Measurements from ENCODE around the gene TNNI2.

- TF ChIP-seq, protein P1, sequence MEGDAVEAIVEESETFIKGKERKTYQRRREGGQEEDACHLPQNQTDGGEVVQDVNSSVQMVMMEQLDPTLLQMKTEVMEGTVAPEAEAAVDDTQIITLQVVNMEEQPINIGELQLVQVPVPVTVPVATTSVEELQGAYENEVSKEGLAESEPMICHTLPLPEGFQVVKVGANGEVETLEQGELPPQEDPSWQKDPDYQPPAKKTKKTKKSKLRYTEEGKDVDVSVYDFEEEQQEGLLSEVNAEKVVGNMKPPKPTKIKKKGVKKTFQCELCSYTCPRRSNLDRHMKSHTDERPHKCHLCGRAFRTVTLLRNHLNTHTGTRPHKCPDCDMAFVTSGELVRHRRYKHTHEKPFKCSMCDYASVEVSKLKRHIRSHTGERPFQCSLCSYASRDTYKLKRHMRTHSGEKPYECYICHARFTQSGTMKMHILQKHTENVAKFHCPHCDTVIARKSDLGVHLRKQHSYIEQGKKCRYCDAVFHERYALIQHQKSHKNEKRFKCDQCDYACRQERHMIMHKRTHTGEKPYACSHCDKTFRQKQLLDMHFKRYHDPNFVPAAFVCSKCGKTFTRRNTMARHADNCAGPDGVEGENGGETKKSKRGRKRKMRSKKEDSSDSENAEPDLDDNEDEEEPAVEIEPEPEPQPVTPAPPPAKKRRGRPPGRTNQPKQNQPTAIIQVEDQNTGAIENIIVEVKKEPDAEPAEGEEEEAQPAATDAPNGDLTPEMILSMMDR (IDR thresholded peaks at IDR 0.05; ENCODE audit: borderline replicate concordance, extremely low read depth, low read length, poor library complexity, severe bottlenecking): no peak
- no peak for TF ChIP-seq EZH2 (IDR thresholded peaks at IDR 0.05; ENCODE audit: borderline replicate concordance, low read depth, low read length, severe bottlenecking)
Measured at GRCh38 chr11:1861435-1862411, 22.9 kb downstream of the TNNI2 start.

Data from DND-41 (cell line).